ENCODE results near the gene ADAMTSL4.
"Not testable (repeated sequence)": the region's sequence is repeated elsewhere in the genome, so short reads cannot be mapped to it uniquely, and the experiment has no call there.

ADAMTSL4 gene

DNA sequence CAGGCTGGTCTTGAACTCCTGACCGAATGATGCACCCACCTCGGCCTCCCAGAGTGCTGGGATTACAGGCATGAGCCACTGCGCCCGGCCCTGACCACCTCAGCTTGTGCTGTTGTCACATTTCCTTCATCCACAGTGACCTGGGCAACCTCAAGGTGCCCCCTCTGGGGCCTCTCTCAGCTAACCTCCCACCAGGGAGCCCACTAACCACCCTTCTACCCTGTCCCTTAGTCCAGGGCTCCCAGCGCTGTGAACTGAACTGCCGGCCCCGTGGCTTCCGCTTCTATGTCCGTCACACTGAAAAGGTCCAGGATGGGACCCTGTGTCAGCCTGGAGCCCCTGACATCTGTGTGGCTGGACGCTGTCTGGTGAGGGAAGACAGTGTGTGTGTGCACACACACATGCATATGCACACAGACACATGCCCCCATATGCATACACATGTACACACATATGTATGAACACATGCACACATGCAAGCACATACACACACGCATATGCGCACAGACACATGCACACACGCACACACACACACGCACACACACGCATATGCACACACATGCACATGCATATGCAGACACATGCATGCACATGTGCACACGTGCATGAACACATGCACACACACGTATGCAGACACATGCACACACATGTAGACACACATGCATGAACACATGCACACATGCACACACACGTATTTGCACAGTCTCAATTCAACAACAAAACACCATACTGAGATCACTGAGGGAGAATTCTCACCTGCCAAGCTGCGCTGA, 6.2 kb downstream of the ADAMTSL4 start:
- no peak for DNase-seq (ENCODE audit: low read depth in 1 of 2, low spot score in 1 of 2)

DNA sequence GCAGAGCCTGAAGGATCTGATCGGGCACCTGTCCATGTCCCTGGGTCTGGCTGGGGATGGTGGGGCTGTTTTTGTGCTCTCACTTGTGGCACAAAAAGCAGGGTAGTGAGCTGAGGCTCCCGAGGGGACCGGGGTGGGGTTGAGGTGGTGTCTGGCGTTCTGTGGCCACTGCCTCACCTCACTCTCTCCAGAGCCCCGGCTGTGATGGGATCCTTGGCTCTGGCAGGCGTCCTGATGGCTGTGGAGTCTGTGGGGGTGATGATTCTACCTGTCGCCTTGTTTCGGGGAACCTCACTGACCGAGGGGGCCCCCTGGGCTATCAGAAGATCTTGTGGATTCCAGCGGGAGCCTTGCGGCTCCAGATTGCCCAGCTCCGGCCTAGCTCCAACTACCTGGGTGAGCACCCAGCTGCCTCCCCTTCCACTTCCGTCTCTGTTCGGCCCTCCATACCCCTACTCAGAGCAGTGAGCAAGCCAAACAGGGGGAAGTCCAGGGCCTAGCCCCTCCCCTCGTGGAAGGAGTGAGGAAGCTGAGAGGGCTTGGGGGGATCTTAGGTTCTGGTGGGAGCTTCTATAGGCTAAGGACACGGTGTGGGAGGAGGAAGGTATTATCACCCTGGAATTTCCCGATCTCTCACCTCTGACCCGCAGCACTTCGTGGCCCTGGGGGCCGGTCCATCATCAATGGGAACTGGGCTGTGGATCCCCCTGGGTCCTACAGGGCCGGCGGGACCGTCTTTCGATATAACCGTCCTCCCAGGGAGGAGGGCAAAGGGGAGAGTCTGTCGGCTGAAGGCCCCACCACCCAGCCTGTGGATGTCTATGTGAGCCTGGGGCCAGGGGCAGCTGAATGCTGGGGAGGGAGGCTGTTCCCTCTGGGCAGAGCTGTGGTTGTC, 7.0 kb downstream of the ADAMTSL4 start:
- no peak for DNase-seq (ENCODE audit: low read depth in 1 of 2, low spot score in 1 of 2)

DNA sequence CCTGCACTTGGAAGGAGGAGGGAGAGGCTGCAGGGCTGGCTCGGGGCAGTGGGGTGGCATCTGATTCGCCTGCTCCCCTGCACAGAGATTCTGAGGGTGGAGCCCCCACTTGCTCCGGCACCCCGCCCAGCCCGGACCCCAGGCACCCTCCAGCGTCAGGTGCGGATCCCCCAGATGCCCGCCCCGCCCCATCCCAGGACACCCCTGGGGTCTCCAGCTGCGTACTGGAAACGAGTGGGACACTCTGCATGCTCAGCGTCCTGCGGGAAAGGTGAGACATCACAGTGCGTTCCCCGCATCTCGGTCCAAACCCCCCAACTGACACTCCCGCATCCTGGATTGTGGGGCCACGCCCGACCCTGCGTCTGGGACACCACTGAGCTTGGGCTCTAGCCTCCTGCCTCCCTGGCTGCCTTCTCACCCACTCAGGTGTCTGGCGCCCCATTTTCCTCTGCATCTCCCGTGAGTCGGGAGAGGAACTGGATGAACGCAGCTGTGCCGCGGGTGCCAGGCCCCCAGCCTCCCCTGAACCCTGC, 7.9 kb downstream of the ADAMTSL4 start:
- DNase-seq (ENCODE audit: low read depth in 1 of 2, low spot score in 1 of 2) = no peak

DNA sequence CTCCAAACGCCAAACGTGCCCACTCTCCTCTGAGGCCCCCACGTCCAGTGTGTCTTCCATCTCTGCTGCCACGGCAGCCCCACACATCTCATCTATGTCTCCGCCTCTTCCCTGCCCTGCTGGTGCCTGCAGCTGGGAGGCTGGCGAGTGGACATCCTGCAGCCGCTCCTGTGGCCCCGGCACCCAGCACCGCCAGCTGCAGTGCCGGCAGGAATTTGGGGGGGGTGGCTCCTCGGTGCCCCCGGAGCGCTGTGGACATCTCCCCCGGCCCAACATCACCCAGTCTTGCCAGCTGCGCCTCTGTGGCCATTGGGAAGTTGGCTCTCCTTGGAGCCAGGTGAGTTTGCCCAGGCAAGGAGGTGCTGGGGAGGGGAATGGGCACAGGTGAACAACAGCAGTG, 8.6 kb downstream of the ADAMTSL4 start:
- DNase-seq (ENCODE audit: low read depth in 1 of 2, low spot score in 1 of 2) = no peak

DNA sequence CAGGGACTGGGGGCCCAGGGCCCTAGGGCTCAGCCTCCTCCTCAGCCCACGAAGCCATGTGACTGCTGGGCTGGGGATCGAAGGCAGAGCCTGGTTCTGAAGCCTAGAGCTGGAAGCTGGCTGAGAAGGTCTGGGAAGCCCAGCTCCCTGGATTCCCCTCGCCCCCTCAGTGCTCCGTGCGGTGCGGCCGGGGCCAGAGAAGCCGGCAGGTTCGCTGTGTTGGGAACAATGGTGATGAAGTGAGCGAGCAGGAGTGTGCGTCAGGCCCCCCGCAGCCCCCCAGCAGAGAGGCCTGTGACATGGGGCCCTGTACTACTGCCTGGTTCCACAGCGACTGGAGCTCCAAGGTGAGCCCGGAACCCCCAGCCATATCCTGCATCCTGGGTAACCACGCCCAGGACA, 9.1 kb downstream of the ADAMTSL4 start:
- no peak for DNase-seq (ENCODE audit: low read depth in 1 of 2, low spot score in 1 of 2)

DNA sequence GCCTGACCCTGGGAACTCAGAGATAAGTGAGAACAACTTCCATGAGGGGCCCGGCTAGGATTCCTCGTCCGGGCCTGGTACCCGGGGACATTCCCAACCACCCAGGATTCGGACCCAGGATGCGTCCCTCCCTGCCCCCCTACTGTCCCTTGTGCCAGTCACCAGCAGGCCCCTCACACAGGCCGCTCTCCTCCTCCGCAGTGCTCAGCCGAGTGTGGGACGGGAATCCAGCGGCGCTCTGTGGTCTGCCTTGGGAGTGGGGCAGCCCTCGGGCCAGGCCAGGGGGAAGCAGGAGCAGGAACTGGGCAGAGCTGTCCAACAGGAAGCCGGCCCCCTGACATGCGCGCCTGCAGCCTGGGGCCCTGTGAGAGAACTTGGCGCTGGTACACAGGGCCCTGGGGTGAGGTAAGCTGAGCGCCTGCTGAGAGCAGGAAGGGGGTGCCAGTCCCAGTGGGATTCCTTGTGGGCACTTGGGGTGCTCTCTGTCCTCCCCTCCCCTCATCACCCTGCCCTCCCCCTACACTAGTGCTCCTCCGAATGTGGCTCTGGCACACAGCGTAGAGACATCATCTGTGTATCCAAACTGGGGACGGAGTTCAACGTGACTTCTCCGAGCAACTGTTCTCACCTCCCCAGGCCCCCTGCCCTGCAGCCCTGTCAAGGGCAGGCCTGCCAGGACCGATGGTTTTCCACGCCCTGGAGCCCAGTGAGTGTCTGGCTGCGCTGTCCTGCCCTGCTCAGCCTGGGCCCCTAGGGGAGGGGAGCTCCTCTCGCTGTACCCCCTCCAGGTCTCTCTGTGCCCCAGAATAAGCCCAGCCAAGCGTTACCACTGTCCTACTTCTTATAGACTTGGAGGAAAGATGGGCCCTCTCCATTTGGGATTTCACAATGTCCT, 9.8 kb downstream of the ADAMTSL4 start:
- DNase-seq (ENCODE audit: low read depth in 1 of 2, low spot score in 1 of 2) = no peak

DNA sequence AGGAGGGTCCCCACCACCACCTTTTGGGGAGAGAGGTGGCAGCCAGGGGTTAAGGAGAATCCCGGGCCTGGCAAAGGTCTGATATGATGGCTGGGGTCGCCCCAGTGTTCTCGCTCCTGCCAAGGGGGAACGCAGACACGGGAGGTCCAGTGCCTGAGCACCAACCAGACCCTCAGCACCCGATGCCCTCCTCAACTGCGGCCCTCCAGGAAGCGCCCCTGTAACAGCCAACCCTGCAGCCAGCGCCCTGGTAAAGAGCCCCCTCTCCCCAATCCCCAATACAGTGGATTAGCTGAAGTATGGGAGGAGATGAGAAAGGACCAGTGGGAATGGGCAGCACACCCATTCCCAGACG, 10.4 kb downstream of the ADAMTSL4 start:
- DNase-seq (ENCODE audit: low read depth in 1 of 2, low spot score in 1 of 2) = no peak

DNA sequence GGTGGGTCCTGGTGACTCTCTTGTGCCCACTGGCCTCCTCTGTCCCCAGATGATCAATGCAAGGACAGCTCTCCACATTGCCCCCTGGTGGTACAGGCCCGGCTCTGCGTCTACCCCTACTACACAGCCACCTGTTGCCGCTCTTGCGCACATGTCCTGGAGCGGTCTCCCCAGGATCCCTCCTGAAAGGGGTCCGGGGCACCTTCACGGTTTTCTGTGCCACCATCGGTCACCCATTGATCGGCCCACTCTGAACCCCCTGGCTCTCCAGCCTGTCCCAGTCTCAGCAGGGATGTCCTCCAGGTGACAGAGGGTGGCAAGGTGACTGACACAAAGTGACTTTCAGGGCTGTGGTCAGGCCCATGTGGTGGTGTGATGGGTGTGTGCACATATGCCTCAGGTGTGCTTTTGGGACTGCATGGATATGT, 10.8 kb downstream of the ADAMTSL4 start:
- DNase-seq (ENCODE audit: low read depth in 1 of 2, low spot score in 1 of 2) = peak; percentile 41 to 58

DNA sequence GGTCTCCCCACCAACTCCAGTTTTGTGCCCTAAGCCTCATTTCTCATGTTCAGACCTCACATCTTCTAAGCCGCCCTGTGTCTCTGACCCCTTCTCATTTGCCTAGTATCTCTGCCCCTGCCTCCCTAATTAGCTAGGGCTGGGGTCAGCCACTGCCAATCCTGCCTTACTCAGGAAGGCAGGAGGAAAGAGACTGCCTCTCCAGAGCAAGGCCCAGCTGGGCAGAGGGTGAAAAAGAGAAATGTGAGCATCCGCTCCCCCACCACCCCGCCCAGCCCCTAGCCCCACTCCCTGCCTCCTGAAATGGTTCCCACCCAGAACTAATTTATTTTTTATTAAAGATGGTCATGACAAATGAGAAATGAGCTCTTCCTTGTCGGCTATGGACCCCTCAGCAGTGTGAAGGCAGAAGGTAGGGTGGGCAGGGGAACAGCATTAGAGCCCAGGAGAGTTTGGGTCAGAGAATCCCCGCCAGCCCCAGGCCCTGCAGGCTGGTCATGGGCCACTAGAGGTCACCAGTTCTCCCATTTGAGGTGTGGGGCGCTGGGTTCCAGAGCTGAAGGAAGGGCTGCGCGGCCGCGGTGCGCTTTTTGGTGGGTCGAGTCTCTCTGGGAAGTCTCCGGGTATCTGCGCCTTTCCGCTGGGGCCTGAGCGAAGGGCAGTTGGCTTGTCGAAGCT, 11.5 kb downstream of the ADAMTSL4 start:
- DNase-seq (ENCODE audit: low read depth in 1 of 2, low spot score in 1 of 2) = peak; percentile 63 to 71

DNA sequence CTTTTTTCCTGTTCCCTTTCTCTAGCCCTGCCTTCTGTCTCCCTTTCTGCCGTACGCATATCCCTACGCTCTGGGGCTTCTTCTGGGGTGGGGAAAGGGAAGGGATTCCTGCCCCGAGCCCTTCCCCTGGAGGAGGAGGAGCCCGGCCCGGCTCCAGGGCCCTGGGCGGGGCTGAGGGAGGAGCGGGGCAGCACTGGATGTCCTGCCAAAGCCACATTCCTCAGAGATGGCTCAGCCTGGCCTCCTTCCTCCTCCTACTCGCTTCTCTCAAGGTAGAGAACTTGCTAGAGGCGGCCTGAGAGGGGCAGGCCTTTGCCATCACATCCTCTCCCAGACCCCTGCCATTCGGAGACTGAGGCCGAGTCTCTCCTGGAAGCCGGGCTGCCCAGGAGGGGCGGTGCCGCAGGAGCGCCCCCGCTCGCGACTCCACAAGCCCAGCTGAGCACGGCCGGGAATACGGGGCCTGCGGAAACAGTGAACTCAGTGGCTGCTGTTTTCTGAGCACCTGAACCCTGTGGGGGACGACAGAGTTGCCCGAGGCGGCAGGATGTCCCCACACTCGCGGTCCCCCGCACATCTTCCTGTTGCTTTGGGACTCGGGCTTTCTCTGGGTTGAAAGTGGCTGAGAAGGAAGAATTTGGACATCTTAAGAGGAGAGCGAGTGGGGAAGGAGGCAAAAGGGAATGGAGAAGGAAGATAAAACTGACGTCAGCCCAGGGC, 12.2 kb downstream of the ADAMTSL4 start:
- peak in 1 of 2 donors; percentile 41 for DNase-seq (ENCODE audit: low read depth in 1 of 2, low spot score in 1 of 2)

DNA sequence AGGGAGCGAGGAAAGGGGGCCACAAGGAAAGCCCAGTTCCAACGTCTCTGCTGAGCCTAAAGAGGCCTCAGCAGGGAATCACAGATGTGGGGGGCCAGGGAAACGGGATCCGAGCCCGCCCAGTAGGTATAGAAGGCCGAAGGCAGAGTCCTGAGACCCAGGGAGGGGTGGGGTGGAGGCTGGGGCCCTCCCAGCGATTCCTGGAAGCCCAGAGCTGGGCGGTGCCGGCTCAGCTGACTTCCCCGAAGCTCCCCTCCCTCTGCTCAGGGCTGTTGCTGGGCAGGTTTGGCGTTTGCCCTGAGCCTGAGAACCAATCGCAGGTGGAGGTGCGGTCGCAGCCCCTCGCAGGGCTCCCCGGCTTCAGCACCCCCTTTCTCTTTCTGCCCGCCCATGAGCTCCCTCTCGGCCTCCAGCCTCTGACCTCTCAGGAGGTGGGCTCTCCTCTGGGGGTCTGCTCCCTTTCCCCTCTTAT, 12.8 kb downstream of the ADAMTSL4 start:
- DNase-seq (ENCODE audit: low read depth in 1 of 2, low spot score in 1 of 2) = peak; percentile 42 to 79

DNA sequence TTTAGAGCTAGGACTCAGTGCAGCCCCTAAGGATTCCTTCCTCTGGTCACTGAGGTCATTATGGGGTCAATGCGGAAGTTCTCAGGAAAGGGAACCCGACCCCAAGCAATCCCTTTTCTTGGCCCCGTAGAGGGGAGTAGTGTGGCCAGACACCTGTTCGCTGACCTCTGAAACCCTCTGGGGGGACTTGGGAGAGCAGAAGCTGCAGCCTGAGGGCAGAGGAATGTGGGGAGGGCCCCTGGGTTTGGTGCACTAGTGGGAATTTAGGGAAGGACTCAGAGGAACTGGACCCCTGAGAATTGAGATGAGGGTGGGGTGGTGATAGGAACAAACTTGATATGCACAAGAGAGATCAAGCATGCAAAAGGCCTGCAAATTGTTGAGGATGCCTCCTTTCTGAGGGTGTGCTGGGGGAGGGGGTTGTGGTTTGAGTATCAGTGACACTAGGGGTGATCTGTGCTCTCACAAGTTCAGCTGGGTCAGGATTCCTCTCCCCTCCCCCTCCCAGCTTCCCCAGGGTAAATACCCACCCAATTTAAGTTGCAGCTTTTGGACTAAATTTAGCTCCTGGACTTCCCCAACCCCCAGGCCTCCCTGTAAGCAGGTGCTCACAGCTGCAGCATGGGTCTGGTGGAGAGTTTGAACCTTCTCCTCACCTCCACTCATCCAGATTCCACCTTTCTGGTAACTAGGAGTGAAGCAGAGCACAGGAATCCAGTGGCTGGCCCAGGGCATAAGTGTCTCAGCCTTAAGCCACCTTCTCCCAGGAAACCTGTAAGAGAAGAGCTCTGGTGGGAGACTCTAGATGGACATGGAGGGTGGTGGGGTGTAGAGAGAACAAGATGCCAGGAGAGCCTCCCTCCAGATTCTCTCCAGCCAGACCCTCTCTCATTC, 13.5 kb downstream of the ADAMTSL4 start:
- peak in 1 of 2 donors; percentile 55 for DNase-seq (ENCODE audit: low read depth in 1 of 2, low spot score in 1 of 2)

DNA sequence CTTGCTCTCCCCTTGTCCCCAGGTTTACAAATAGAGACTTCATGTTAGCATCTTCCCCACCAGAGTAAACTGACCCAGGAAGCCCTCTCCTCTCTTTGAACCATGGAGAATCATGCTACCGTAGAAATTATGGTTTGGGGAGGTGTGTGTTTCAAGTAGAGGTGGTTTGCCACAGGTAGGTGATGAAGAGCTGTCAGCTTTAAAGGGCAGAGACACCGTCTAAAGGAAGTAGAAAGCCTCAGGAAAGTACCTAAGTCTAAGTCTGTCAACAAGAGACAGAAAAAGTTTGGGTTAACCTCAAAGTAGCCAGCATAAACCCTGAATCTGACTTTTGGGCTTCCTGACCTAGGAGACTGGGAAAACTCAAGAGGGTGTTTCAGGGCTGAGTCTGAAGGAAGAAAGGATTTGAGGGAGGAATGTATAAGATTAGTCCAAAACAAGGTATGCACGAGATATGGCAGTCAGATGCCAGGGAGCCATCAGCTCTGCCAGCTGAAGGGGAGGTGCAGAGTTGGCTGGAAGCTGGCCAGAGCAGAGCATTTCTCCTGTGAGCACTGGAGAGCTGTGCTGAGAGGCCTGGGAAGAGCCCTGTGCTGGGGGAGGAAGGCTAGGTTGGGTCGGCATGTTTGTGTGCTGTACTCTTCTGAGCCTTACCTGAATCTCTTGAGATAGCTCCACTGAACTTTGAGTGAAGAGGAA, 14.3 kb downstream of the ADAMTSL4 start:
- no peak for DNase-seq (ENCODE audit: low read depth in 1 of 2, low spot score in 1 of 2)

DNA sequence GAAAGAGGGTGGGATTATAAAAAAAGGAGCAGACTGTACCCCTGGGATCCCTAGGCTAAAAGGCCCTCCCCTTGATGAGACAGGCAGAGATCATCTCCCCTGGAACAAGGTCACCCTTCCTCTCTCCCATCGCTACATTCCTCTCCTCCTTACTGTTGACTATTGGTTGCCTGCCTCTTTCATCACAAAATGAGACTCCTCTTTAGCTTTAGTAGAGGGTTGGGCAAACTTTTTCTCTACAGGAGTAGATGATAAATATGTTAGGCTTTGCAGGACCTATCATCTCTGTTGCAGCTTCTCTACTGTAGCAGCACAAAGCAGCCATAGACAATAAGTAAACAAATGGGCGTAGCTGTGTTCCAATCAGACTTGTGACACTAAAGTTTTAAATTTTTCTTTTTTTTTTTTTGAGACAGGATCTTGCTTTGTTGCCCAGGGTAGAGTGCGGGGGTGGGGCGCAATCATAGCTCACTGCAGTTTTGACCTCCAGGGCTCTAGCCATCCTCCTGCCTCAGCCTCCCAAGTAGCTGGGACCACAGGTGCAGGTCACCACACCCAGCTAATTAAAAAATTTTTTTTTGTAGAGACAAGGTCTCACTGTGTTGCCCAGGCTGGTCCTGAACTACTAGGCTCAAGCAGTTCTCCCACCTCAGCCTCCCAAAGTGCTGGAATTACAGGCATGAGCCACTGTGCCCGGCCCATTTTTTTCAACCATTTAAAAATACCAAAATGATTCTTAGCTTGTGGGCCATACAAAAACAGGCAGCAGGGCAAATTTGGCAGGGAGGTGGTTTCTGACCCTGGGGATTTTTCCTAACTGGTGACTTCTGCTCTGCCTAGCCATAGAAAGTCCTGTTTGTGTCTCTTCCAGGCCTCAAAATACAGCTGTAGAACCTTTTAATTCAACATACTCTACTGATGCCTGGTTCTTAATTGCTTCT, 15.1 kb downstream of the ADAMTSL4 start:
- DNase-seq (ENCODE audit: low read depth in 1 of 2, low spot score in 1 of 2) = no peak

DNA sequence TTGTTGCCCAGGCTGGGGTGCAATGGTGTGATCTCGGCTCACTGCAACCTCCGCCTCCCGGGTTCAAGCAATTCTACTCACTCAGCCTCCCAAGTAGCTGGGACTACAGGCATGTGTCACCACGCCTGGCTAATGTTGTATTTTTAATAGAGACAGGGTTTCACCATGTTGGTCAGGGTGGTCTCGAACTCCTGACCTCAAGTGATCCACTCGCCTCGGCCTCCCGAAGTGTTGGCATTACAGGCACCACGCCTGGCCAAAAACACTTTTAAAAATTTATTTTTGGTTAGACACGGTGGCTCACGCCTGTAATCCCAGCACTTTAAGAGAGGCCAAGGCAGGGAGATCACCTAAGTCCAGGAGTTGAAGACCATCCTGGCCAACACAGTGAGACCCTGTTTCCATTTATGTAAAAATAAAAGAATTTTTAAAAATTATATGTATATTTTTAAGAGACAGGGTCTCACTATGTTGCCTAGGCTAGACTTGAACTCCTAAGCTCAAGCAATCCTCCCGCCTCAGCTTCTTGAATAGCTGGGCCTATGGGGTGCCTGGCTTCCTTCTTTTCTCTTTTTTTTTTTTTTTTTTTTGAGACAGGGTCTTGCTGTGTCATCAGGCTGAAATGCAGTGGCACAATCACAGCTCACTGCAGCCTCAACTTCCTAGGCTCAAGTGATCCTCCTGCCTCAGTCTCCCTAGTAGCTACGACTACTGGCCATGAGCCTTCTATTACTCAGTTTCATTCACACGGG, 16.2 kb downstream of the ADAMTSL4 start:
- DNase-seq (ENCODE audit: low read depth in 1 of 2, low spot score in 1 of 2) = not testable (repeated sequence)

Data from activated T-helper 1 cell treated with anti-CD3 and anti-CD28 coated beads, Interleukin-2, amount 50 U/mL, for 16 hours (primary cell).